K562 treated with DMSO at 1 percent for 12 hours (cell line): Measurements from ENCODE around the gene TRIM49D1. TPM values are rescaled to one million over a fixed set of nuclear protein-coding genes. Genes with fewer than 3 reads are reported as not detected.

Experiments used
- total RNA-seq: library from RNA; unstranded; fragments of 300-600 nt; gene quantifications from 2 replicates; pipeline ENCODE4 v1.2.3, GENCODE V29; 2022; ENCODE audit not compliant: insufficient read depth

The TRIM49D1 gene, protein sequence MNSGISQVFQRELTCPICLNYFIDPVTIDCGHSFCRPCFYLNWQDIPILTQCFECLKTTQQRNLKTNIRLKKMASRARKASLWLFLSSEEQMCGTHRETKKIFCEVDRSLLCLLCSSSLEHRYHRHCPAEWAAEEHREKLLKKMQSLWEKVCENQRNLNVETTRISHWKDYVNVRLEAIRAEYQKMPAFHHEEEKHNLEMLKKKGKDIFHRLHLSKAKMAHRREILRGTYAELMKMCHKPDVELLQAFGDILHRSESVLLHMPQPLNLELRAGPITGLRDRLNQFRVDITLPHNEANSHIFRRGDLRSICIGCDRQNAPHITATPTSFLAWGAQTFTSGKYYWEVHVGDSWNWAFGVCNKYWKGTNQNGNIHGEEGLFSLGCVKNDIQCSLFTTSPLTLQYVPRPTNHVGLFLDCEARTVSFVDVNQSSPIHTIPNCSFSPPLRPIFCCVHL
- not detected in 2 replicates for total RNA-seq

DNA sequence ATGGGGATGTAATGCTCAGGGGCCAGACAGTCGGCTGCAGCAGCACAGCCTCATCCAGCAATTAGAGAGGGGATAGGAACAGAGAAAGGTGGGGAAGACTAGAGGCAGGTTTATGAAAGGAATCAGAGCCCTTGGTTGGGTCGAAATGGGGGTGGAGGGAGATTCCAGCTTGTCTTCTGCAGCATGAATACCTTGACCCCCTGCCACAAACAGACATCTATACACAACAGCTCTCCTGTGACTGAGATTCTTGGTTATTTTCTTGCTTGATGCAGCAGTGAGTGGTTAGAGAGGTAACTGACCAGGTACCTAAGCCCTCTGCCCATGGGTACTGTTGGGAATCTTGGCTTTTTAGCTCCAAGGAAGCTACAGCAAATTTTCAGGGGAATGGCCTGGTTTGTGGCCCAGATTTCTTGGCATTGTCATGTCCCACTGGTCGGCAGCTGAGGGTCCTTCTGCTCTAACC lies at the start of gene TRIM49D1:
TRIM49D1 (minus strand) TSS at position 51 of the 466 bp plus-strand sequence. CDS start 4,535 bp downstream, outside the sequence.

DNA sequence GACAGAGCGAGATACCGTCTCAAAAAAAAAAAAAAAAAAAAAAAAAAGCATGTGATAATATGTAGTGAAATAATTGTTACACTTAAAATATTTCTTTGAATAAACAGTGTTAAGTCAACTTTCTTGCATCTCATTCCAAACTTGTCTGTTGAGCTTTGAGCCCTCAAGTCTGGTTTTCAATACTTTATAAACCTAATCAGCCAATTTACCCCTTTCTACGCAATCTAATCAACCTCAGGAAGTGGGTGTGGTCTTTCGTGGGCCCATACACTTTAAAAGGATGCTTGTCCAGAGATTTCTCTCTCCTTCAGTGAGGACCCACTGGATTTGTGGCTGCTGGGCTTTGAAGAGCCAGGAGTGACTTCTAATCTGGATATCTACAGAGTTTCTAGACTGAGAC lies 43.7 kb upstream of the TRIM49D1 start, which contains the start of gene TRIM64:
TRIM64 (plus strand) TSS at position 301 of the 400 bp plus-strand sequence. CDS start 2,467 bp downstream, outside the sequence.

GRCh38 chr11:89923764-89924163 lies 1.7 kb upstream of the TRIM49D1 start, which contains the start of gene TRIM49D2:
TSS of gene TRIM49D2 (plus strand) at chr11:89924064. CDS start at chr11:89926762, 2,698 bp downstream.

Other genes starting within 250 kb of the TRIM49D1 start
- gene TRIM77, start 211.9 kb downstream of the TRIM49D1 start, total RNA-seq, result not detected in 2 replicates
- gene TRIM49, start 113.7 kb downstream of the TRIM49D1 start, total RNA-seq, result not detected in 2 replicates
- not detected in 2 replicates for gene TRIM64B, start 43.8 kb downstream of the TRIM49D1 start, total RNA-seq
- gene TRIM49D2, start 1.8 kb upstream of the TRIM49D1 start, total RNA-seq, result not detected in 2 replicates
- gene TRIM64, start 43.8 kb upstream of the TRIM49D1 start, total RNA-seq, result not detected in 2 replicates
- gene TRIM49C, start 108.9 kb upstream of the TRIM49D1 start, total RNA-seq, result not detected in 2 replicates
- not detected in 2 replicates for gene UBTFL1, start 163.7 kb upstream of the TRIM49D1 start, total RNA-seq
- 0.23 and 0.94 TPM in 2 replicates for gene NAALAD2, start 212.4 kb upstream of the TRIM49D1 start, total RNA-seq